Pancreas (tissue), 10 donors: ENCODE results near the gene SHC2. TPM values are rescaled to one million over a fixed set of nuclear protein-coding genes. Genes with fewer than 3 reads are reported as not detected.
"Not testable (repeated sequence)": the region's sequence is repeated elsewhere in the genome, so short reads cannot be mapped to it uniquely, and the experiment has no call there.

Experiments
- ATAC-seq, 4 donors: fragments of 200-7000 bp; cut with Tn5 transposase; one replicate each; pipeline versions ENCODE4 v1.8.0 to v1.9.1; 2020; ENCODE audit warnings: mild to moderate bottlenecking in 4 of 4, moderate library complexity in 4 of 4
- DNase-seq, 6 donors: peaks; one replicate each; pipeline ENCODE4 v3.0.0-alpha.2; 2020
- FAIRE-seq: peaks from 2 replicates; lab custom pipeline; 2012; peaks lifted over from hg19 to GRCh38; lab: Jason Lieb, UNC
- H3K27ac ChIP-seq, 4 donors: fragments of 200-600 bp; sonication (generic); 1 replicate in 3 of 4; 2 replicates in 1 of 4; pipeline versions ENCODE4 v1.5.0 to v1.8.0; 2020
- H3K27me3 ChIP-seq, 4 donors: fragments of 200-600 bp; one replicate each; pipeline ENCODE4 v1.8.0; 2021
- H3K36me3 ChIP-seq, 3 donors: fragments of 200-600 bp; sonication (generic) in 1 of 3; one replicate each; pipeline versions ENCODE4 v1.5.0 to v1.8.0; 2020 to 2021
- H3K4me1 ChIP-seq, 3 donors: fragments of 200-600 bp; one replicate each; pipeline ENCODE4 v1.8.0; 2021
- H3K4me3 ChIP-seq, 4 donors: fragments of 200-600 bp; sonication (generic) in 2 of 4; one replicate each; pipeline versions ENCODE4 v1.5.0 to v1.8.0; 2020 to 2021
- H3K9me3 ChIP-seq, 4 donors: fragments of 200-600 bp; one replicate each; pipeline ENCODE4 v1.8.0; 2021
- CTCF ChIP-seq, 4 donors: fragments of 200-600 bp; sonication (generic) in 3 of 4; IDR thresholded peaks; one replicate each; pipeline versions ENCODE4 v1.5.0 to v1.8.0; 2021; ENCODE audit warnings: antibody characterized with exemption in 4 of 4
- WGBS, 2 donors: extraction: QIAGEN DNeasy Blood & Tissue Kit; methylation state at CpG; one replicate each; pipeline ENCODE4 v1.1.7; 2013; 5-methylcytosine and 5-hydroxymethylcytosine counted together
- intact Hi-C, 3 donors: fragments of 100-400 bp; cut with DNase I; formaldehyde crosslinking; loops; one replicate each; pipeline versions ENCODE4 v1.11.1 to v1.14.2; 2022
- polyA plus RNA-seq, 2 donors: library from polyadenylated mRNA; stranded (reverse); fragments of 200-250 nt; gene quantifications; one replicate each; pipeline ENCODE4 v1.2.3, GENCODE V29; 2013
- total RNA-seq, 6 donors: library from RNA; stranded (reverse); fragmentation: NEBNext Ultra II Directional in 4 of 6; extraction: Animal tissue kit (Norgen Biotek cat#: 25700) in 4 of 6; gene quantifications; one replicate each; pipeline versions ENCODE4 v1.2.1 to v1.2.4, GENCODE V29; 2021 to 2023
- donor health status: healthy with polysubstance abuse.
- donor health status: DM: no; HTN: no; CAD: no; lungs with moderate emphysema.
- donor health status: DM: no; HTN: no; CAD: no.
- donor health status: control.
- donor health status: control.
- donor health status: Bipolar disorder and iron deficiency.
- donor health status: DM: yes; HTN: yes; CAD: no.
- donor health status: DM: no; HTN: no; CAD: no.
- donor health status: DM: no; HTN: no; CAD: no.
- donor health status: DM: yes; HTN: yes; CAD: no.

The SHC2 gene
- total and polyA plus RNA-seq, 8 donors = 76.2 to 382 (median 111) TPM

DNA sequence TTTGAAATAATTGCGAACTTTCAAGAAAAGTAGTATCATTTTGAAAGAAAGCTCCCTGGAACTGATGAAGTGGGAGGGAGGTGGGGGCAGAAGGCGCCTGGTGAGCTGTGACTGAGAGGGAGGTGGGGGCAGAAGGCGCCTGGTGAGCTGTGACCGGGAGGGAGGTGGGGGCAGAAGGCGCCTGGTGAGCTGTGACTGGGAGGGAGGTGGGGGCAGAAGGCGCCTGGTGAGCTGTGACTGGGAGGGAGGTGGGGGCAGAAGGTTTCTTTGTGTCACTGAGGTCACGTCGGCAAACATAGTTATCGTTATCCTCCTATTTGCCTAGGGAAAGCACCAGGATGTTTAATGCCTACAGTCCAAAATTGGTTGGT is 76.0 kb downstream of the SHC2 start:
- Histone ChIP-seq H3K36me3 (no peaks in the 10 kb centered on the region), H3K4me1 (no peaks in the 10 kb centered on the region), H3K4me3 (no peak overlapping the region), H3K27me3 (peaks cover 0 to 10% (median 2%) of the 10 kb centered on the region in 4 donors), H3K9me3 (no peaks in the 10 kb centered on the region), H3K27ac (no peak overlapping the region)
- no peak for ATAC-seq
- no peak for DNase-seq
- intact Hi-C loops = no loop called here
- FAIRE-seq = no peak
- 45% methylated on average over 9 of the region's 9 CpGs for WGBS, 2 donors
- no peak for TF ChIP-seq CTCF (IDR thresholded peaks at IDR 0.05)

DNA sequence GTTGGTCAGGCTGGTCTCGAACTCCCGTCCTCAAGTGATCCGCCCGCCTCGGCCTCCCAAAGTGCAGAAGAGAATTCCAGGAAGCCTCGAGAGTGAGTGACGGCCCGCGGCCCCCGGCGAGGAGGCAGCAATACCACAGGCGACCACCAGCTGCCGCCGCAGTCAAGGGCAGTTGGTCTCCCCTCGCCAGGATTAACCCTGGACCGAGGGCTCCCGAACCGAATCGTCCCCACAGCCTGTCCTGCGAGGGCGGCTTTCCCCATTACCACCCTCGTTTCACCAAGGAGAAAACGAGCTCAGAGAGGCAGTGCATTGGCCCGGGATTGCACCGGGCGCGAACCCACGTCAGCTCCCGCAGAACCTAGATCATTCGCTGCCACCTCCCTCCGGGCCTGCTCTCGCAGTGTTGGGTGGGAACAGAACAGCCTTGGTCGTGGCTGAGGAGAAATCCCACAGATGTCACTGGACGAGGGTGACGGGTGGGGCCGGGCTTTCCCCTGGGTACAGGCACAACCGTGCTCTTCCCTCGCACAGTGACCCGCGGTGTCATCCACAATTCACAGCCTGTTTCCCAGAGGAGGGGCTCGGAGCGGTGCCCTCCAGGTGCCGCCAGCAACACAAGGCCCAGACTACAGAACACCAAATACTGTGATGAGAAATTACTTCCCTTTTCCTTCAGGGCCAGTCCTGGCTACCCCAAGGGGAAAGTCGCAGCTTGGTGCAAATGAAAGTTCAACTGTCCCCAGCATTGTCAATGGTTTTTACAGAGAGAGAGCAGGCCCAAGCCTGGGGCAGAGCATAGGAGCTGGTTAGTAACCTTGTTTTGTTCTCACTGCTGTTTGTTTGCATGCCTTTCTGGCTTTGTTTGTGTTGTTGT is 76.7 kb downstream of the SHC2 start:
- peak; percentile 75 to 92 (median 82) for ATAC-seq
- Histone ChIP-seq H3K27ac (no peak overlapping the region), H3K27me3 (peaks cover 0 to 10% (median 2%) of the 10 kb centered on the region in 4 donors), H3K4me1 (no peaks in the 10 kb centered on the region), H3K9me3 (no peaks in the 10 kb centered on the region), H3K36me3 (no peaks in the 10 kb centered on the region), H3K4me3 (no peak overlapping the region)
- 25 to 33% methylated on average over 44 of the region's 44 CpGs for WGBS, 2 donors
- FAIRE-seq = no peak
- intact Hi-C loops = no loop called here
- peak; percentile 27 to 50 (median 44) for TF ChIP-seq CTCF (IDR thresholded peaks at IDR 0.05)
- DNase-seq = peak in 2 of 6 donors; percentile 22 to 48

- no peaks in the 10 kb centered on the region for H3K4me1 ChIP-seq
- no peak for ATAC-seq
- no peak for FAIRE-seq
- intact Hi-C loops = no loop called here
- H3K9me3 ChIP-seq = no peaks in the 10 kb centered on the region
- H3K4me3 ChIP-seq = no peak overlapping the region
- no peak for TF ChIP-seq CTCF (IDR thresholded peaks at IDR 0.05)
- H3K36me3 ChIP-seq = no peaks in the 10 kb centered on the region
- DNase-seq = no peak
- no peak overlapping the region for H3K27ac ChIP-seq
- WGBS, 2 donors = 60 to 72% methylated on average over 19 of the region's 19 CpGs
- peaks cover 0 to 10% (median 0%) of the 10 kb centered on the region in 4 donors for H3K27me3 ChIP-seq
These were observed 77.8 kb downstream of the SHC2 start for GRCh38 chr19:383040-383439.

DNA sequence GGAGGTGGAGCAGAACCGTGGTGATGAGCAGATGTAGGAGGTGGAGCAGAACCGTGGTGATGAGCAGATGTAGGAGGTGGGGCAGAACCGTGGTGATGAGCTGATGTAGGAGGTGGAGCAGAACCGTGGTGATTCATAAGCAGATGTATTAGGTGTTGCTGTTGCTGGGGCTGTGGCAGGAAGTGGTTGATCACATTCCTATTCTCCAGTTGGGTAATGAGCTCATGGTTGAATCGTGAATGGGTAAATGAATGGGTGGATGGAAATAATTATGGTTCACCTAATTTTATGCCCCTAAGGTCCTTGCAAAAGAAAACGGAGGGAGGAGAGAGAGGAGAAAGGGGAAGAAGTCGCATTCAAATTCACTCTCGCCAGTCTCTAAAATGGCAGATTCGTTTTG is 78.3 kb downstream of the SHC2 start:
- H3K4me3 ChIP-seq, intact Hi-C loops, FAIRE-seq, ATAC-seq, H3K9me3 ChIP-seq, H3K27ac ChIP-seq, H3K4me1 ChIP-seq, DNase-seq, H3K36me3 ChIP-seq, H3K27me3 ChIP-seq: not testable (repeated sequence)
- WGBS, 2 donors = 44 to 48% methylated on average over 7 to 8 of the region's 9 CpGs

- H3K4me3 ChIP-seq, intact Hi-C loops, H3K36me3 ChIP-seq, H3K9me3 ChIP-seq, H3K27me3 ChIP-seq, H3K27ac ChIP-seq, ATAC-seq, DNase-seq, H3K4me1 ChIP-seq, FAIRE-seq: not testable (repeated sequence)
- 36 to 46% methylated on average over 11 of the region's 11 CpGs for WGBS, 2 donors
These were observed 78.9 kb downstream of the SHC2 start for GRCh38 chr19:381901-382300.

GRCh38 chr19:380618-381219 is 80.1 kb downstream of the SHC2 start:
- intact Hi-C loops, H3K27ac ChIP-seq, H3K36me3 ChIP-seq, H3K4me3 ChIP-seq, H3K4me1 ChIP-seq, ATAC-seq, DNase-seq, H3K9me3 ChIP-seq, FAIRE-seq, H3K27me3 ChIP-seq: not testable (repeated sequence)
- 46 to 64% methylated on average over 10 to 15 of the region's 17 CpGs for WGBS, 2 donors
